A673 (cell line): ENCODE measurements around the gene MKKS. TPM values are rescaled to one million over a fixed set of nuclear protein-coding genes. Genes with fewer than 3 reads are reported as not detected.

Experiments
- BruUV-seq: library from RNA; stranded (reverse); fragments of 400-500 nt; replicated peaks from 2 replicates; lab custom pipeline; 2021; lab: Mats Ljungman, UMichigan
- CTCF ChIA-PET: fragments of 300-600 bp; sonication (Branson Sonifier 250); formaldehyde crosslinking; loops from one replicate; lab custom pipeline; 2022; ENCODE audit warnings: antibody characterized with exemption; lab: Charles Lee
- POLR2A ChIA-PET: fragments of 300-600 bp; sonication (Branson Sonifier 250); formaldehyde crosslinking; loops from one replicate; lab custom pipeline; 2022; ENCODE audit warnings: antibody characterized with exemption; ENCODE audit not compliant: low non-redundant PET; lab: Charles Lee
- DNase-seq: peaks from one replicate; pipeline ENCODE4 v3.0.0-alpha.2; 2015; ENCODE audit warnings: low spot score
- H3K27ac ChIP-seq: fragments of 200-600 bp; sonication (generic); 2 replicates; pipeline ENCODE4 v1.5.1; 2016; ENCODE audit warnings: mixed run types, low read depth, mild to moderate bottlenecking, mixed read lengths, antibody characterized with exemption, low read length; ENCODE audit not compliant: poor library complexity, severe bottlenecking
- H3K27me3 ChIP-seq: fragments of 200-600 bp; sonication (generic); replicated peaks from 2 replicates; pipeline ENCODE4 v1.6.1; 2017; ENCODE audit warnings: mixed run types, low read depth, mild to moderate bottlenecking, mixed read lengths, antibody characterized with exemption, low read length; ENCODE audit not compliant: insufficient read depth, poor library complexity
- H3K36me3 ChIP-seq: fragments of 200-600 bp; sonication (generic); 2 replicates; pipeline ENCODE4 v1.6.1; 2016; ENCODE audit warnings: mixed run types, mild to moderate bottlenecking, mixed read lengths, antibody characterized with exemption, low read length; ENCODE audit not compliant: insufficient read depth, poor library complexity, severe bottlenecking
- H3K4me1 ChIP-seq: fragments of 200-600 bp; sonication (generic); 2 replicates; pipeline ENCODE4 v1.6.1; 2017; ENCODE audit warnings: mixed run types, mild to moderate bottlenecking, mixed read lengths, antibody characterized with exemption, low read length; ENCODE audit not compliant: insufficient read depth, poor library complexity, severe bottlenecking
- H3K4me3 ChIP-seq: fragments of 200-600 bp; sonication (generic); 2 replicates; pipeline ENCODE4 v1.5.1; 2016; ENCODE audit warnings: low read depth, mixed run types, mild to moderate bottlenecking, mixed read lengths, low read length; ENCODE audit not compliant: poor library complexity, severe bottlenecking
- H3K9me3 ChIP-seq: fragments of 200-600 bp; sonication (generic); 2 replicates; pipeline ENCODE4 v1.6.1; 2016; ENCODE audit warnings: mixed run types, low read depth, mild to moderate bottlenecking, mixed read lengths, antibody characterized with exemption, low read length; ENCODE audit not compliant: poor library complexity, severe bottlenecking
- CTCF ChIP-seq: fragments of 300-800, 200-600 bp; sonication (generic); conservative IDR thresholded peaks from 2 replicates; pipeline ENCODE4 v1.5.1; 2017; ENCODE audit warnings: low read depth, mild to moderate bottlenecking, antibody characterized with exemption, low read length, moderate library complexity, mixed read lengths
- EZH2 ChIP-seq: fragments of 200-600 bp; sonication (generic); IDR thresholded peaks from 2 replicates; pipeline ENCODE4 v1.6.1; 2017; ENCODE audit warnings: borderline replicate concordance, low read depth, mild to moderate bottlenecking, mixed read lengths, antibody characterized with exemption, low read length; ENCODE audit not compliant: poor library complexity, severe bottlenecking
- intact Hi-C: fragments of 100-400 bp; cut with micrococcal nuclease; formaldehyde crosslinking; loops from one replicate; pipeline ENCODE4 v1.10.0; 2022; ENCODE audit not compliant: unreplicated experiment
- total RNA-seq: library from RNA; stranded (reverse); gene quantifications from 2 replicates; pipeline ENCODE4 v1.2.3, GENCODE V29; 2021

Gene MKKS
- total RNA-seq, 1 experiment from 2014 or later: 31.9 TPM

- DNase-seq: no peak
- H3K4me3 ChIP-seq: no peak overlapping the region
- no peak overlapping the region for H3K27ac ChIP-seq
- peaks cover 8% of the 10 kb centered on the region for H3K36me3 ChIP-seq
- no peaks in the 10 kb centered on the region for H3K27me3 ChIP-seq
- intact Hi-C loops: loop anchor here (10.0 kb wide), 2 partner anchors 333 to 813 kb away; no protein-coding TSS in a partner anchor
- peaks cover 57% of the 10 kb centered on the region for H3K4me1 ChIP-seq
- CTCF ChIA-PET: no interaction called here
- TF ChIP-seq EZH2: no peak
- no peak for TF ChIP-seq CTCF
- H3K9me3 ChIP-seq: no peaks in the 10 kb centered on the region
- BruUV-seq: no TSS peak
- POLR2A ChIA-PET: no interaction called here
Observed at GRCh38 chr20:10428008-10428407, 6.0 kb downstream of the MKKS start.

GRCh38 chr20:10427060-10427692 lies 6.8 kb downstream of the MKKS start:
- POLR2A ChIA-PET: no interaction called here
- intact Hi-C loops: loop anchor here (1.0 to 10.0 kb wide), 3 partner anchors 332 to 812 kb away; no protein-coding TSS in a partner anchor

GRCh38 chr20:10423735-10424134 lies 10.3 kb downstream of the MKKS start:
- Histone ChIP-seq H3K36me3 (peaks cover 16% of the 10 kb centered on the region), H3K27me3 (no peaks in the 10 kb centered on the region), H3K9me3 (no peaks in the 10 kb centered on the region), H3K4me3 (no peak overlapping the region), H3K4me1 (peaks cover 25% of the 10 kb centered on the region), H3K27ac (no peak overlapping the region)
- DNase-seq: no peak
- ChIA-PET CTCF (no interaction called here), POLR2A (no interaction called here)
- intact Hi-C loops: loop anchor here (10.0 kb wide), 2 partner anchors 329 to 809 kb away; no protein-coding TSS in a partner anchor
- TF ChIP-seq EZH2 (no peak), CTCF (no peak)
- no TSS peak for BruUV-seq

More at GRCh38 chr20:10427060-10427692, 6.8 kb downstream of the MKKS start:
- H3K9me3 ChIP-seq: no peaks in the 10 kb centered on the region
- no TSS peak for BruUV-seq
- H3K27me3 ChIP-seq: no peaks in the 10 kb centered on the region
- peaks cover 8% of the 10 kb centered on the region for H3K36me3 ChIP-seq
- peaks cover 49% of the 10 kb centered on the region for H3K4me1 ChIP-seq
- peak overlapping the region; percentile 21 for H3K27ac ChIP-seq
- H3K4me3 ChIP-seq: no peak overlapping the region
- CTCF ChIA-PET: interaction anchor here (0.6 to 0.7 kb wide), 5 partner anchors 13 to 1005 kb away, joined by 3 to 10 read pairs (median 4); no protein-coding TSS in a partner anchor
- peak; percentile 96 for TF ChIP-seq CTCF
- TF ChIP-seq EZH2: no peak
- DNase-seq: peak; percentile 81
